Fibroblast of villous mesenchyme (primary cell): ENCODE data around the gene FANCE. TPM values are rescaled to one million over a fixed set of nuclear protein-coding genes. Genes with fewer than 3 reads are reported as not detected.

ENCODE experiments used
- DNase-seq: peaks from one replicate; pipeline ENCODE4 v3.0.0-alpha.2; 2010; ENCODE audit warnings: low read depth
- H3K4me3 ChIP-seq: 2 replicates; pipeline ENCODE4 v1.5.1; 2011; ENCODE audit warnings: low read depth, mild to moderate bottlenecking, low read length
- total RNA-seq: library from RNA; depleted of rRNA; stranded (reverse); fragments of >200 nt; gene quantifications from 2 replicates; pipeline ENCODE4 v1.2.3, GENCODE V29; 2012
- TF ChIP-seq, protein P1 (sequence below): IDR thresholded peaks from 2 replicates; pipeline ENCODE4 v1.5.1; 2012; ENCODE audit warnings: low read depth, mild to moderate bottlenecking, low read length; ENCODE audit not compliant: insufficient read depth

The FANCE gene
- total RNA-seq, 1 donor, result 6.5 TPM

DNA sequence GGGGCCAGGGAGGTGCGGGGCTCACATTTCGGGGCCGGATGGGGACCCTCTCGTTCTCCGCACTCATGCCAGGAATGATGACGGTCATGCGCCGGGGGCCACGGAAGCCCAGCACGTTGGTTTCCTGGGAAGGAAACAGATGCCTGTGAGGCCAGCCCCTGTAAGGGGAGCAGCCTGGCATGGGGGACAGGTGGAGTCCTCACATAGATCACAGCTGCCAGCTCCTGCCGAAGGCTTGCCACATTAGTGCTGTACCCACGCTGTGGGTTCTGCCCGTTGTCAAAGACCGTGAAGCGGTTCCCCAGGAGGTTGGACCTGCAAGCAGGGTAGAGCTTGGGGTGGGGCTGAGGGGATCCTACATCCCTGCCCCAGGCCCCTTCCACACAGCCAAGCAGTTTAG is 51.4 kb downstream of the FANCE start:
- no peak for DNase-seq
- no peak overlapping the region for H3K4me3 ChIP-seq
- TF ChIP-seq, protein P1, sequence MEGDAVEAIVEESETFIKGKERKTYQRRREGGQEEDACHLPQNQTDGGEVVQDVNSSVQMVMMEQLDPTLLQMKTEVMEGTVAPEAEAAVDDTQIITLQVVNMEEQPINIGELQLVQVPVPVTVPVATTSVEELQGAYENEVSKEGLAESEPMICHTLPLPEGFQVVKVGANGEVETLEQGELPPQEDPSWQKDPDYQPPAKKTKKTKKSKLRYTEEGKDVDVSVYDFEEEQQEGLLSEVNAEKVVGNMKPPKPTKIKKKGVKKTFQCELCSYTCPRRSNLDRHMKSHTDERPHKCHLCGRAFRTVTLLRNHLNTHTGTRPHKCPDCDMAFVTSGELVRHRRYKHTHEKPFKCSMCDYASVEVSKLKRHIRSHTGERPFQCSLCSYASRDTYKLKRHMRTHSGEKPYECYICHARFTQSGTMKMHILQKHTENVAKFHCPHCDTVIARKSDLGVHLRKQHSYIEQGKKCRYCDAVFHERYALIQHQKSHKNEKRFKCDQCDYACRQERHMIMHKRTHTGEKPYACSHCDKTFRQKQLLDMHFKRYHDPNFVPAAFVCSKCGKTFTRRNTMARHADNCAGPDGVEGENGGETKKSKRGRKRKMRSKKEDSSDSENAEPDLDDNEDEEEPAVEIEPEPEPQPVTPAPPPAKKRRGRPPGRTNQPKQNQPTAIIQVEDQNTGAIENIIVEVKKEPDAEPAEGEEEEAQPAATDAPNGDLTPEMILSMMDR, result no peak

DNA sequence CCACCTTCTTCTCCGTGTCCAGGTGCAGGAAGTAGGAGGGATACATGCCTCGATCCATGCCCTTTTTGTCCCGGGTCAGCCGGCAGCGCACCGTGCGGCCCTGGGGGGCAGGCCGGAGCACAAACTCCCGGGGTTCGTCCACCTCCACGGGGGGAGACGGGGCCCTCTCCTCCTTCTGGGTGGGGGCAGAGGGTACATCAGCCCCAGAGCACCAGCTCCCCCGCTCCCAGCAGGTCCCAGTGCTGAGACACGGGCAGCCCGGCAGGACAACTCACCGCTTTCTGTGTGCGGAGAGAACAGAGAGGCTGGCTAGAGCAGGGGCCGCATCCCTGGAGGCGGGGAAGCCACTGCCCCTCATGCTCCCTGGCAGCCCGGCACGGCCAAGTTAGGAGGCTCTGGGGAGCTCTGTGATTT is 53.9 kb downstream of the FANCE start:
- TF ChIP-seq, protein P1, result no peak

DNA sequence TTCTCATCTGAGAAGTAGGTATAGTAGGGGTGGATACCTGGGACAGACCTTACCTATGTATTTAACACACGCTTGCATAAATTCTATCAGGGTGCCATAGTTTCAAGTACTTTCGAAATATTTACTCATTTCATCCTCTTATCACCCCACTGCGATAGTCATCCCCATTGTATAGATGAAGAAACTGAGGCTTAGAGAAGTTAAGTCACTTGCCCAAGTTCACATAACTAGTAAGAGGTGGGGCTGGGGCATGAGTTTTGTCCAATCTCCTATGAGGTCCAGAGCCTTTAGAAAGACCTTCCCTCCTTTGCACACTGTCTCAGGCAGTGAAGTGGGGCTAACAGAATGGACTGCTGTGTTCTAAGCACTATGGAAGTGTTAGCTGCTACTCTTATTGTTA is 54.4 kb downstream of the FANCE start:
- no peak for DNase-seq
- H3K4me3 ChIP-seq, result no peak overlapping the region
- TF ChIP-seq, protein P1, result no peak

More for the DNA sequence above, 53.9 kb downstream of the FANCE start:
- H3K4me3 ChIP-seq, result no peak overlapping the region
- DNase-seq, result no peak

DNA sequence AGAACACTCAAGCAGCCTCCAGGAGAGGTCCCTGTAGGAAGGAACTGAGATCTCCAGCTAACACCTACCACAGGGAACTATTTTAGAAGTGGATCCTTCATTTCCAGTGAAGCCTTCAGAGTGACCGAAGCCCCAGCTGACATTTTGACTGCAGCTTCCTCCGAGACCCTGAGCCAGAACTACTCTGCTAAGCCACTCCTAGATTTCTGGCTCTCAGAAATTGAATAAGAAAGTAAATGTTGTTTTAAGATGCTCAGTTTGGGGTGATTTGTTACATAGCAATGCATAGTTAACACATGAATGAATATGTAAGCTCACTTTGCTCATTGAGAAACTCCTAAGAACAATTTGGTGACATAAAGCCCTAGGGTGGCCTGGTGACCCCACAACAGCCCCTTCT is 55.1 kb downstream of the FANCE start:
- TF ChIP-seq, protein P1, result no peak
- no peak for DNase-seq
- H3K4me3 ChIP-seq, result no peak overlapping the region

DNA sequence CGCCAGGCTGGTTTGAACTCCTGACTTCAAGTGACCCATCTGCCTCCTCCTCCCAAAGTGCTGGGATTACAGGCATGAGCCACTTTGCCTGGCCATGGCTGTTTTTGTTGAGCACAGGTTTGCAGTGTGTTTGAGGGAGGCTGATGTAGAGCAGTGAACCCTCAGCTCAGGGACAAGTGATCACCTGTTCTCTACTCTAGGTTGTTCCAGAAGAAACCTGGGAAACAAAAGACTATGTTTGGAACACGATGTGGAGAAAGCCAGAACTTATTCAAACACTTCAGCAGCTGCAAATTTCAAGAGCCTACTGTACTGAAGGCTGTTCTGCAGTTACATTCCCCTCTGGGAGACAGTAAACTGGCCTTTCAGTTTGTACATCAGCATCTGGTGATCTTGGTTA is 55.9 kb downstream of the FANCE start:
- no peak overlapping the region for H3K4me3 ChIP-seq
- no peak for DNase-seq
- TF ChIP-seq, protein P1, result no peak

DNA sequence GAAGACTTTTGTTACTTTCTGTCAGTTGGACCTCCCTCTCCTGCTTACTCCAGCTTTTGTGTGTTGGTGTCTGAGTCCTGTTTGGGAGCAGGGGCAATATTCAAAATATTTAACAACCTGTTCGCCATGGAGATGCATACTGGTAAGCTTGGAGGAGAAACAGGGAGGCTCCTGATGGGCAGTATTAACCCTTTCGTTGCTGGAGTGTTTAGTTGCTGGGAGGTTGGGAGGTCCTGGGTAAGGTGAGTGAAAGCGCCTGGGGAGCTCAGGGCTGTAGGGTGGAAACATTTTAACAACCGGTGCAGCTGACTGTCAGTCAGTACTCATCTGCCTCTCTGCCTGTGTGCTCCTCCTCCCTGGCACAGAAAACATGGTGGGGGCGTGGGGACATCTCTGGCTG is 56.4 kb downstream of the FANCE start:
- TF ChIP-seq, protein P1, result no peak
- no peak overlapping the region for H3K4me3 ChIP-seq
- no peak for DNase-seq

DNA sequence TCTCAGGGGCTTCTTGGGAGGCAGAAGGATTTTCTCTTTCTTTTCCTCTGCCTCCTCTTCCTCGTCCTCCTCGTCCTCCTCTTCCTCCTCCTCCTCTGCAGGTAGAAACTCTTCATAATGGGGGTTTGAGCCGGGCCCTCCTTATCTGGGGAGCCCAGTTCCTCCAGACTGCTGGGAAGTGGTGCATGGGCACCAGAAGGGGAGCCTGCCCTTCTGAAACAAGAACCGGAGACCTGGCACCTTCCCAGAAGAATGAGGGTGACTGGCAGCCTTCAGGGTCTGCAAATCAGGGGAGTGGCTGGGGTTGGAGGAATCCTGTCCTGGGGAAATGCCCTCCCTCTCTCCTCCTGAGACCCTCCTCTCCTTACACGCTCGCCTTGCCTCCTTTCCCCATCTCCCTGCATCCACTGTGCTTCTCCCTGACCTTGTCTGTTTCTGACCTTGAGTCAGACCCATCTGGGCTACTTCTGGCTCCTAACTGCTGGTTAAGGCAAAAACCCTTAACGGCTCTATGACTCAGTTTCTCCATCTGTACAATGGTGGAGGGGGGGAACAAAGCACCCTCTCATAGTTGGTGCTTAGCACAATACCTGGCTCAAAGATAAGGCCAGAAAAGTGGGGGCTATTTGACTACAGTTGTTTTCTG is 58.9 kb downstream of the FANCE start:
- no peak for DNase-seq
- no peak overlapping the region for H3K4me3 ChIP-seq
- TF ChIP-seq, protein P1, result no peak
